Measurements from ENCODE around the gene ZBTB42. TPM values are rescaled to one million over a fixed set of nuclear protein-coding genes. Genes with fewer than 3 reads are reported as not detected.

The ZBTB42 gene
- total RNA-seq, 2 donors from 2014 or later = 6.6 to 7.0 TPM

DNA sequence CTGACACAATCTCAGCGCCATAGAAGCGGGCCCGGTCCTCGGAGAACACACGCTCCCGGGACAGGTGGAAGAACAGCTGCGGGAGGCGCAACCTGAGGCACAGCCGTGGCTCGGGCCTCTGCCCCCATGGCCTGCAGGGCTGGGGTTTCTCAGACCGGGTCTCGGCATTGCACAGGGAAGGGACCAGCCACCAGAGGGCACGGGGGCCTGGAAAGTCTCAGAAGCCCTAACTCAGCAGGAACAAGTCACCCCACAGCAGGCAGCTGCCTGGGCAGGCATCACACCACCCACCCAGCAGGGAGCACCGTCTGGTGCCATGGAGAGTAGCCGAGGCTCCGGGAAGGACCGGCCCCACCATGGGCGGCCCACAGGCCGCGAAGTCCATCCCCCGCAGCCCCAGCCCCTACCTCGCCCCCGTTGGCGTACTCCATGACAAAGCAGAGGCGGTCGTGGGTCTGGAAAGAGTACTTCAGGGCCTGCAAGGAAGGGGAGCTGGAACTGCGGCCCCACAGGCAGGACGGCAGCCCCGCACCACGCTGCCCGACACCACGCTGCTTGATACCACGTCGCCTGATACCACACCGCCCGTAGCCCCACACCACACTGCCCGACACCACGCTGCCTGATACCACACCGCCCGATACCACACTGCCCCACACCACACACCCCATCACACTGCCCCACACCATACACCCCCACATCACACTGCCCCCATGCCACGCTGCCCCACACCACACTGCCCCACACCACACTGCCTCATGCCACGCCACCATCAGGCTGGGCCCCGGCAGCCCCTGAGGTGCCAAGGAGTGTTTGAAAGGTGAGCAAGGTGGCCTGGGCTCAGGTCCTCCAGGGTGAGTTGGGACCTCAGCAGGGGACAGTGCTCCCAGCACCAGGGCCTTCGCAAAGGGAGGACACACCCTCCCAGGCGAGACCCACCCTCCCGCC lies 27.1 kb upstream of the ZBTB42 start:
- intact Hi-C loops (cut with DNase I) = loop anchor here (10.0 kb wide), 1 partner anchor 281 kb away; no protein-coding TSS in a partner anchor
- no peaks in the 10 kb centered on the region for H3K9me3 ChIP-seq
- H3K27me3 ChIP-seq = no peaks in the 10 kb centered on the region
- no peak for DNase-seq
- no peak overlapping the region for H3K4me3 ChIP-seq
- H3K4me1 ChIP-seq = no peaks in the 10 kb centered on the region
- H3K36me3 ChIP-seq = peaks cover 3% of the 10 kb centered on the region
- no peak overlapping the region for H3K27ac ChIP-seq
- no peak overlapping the region for H3K9ac ChIP-seq (ENCODE audit: low read depth in 2 of 2, low read length in 2 of 2)
- TF ChIP-seq, protein P1, sequence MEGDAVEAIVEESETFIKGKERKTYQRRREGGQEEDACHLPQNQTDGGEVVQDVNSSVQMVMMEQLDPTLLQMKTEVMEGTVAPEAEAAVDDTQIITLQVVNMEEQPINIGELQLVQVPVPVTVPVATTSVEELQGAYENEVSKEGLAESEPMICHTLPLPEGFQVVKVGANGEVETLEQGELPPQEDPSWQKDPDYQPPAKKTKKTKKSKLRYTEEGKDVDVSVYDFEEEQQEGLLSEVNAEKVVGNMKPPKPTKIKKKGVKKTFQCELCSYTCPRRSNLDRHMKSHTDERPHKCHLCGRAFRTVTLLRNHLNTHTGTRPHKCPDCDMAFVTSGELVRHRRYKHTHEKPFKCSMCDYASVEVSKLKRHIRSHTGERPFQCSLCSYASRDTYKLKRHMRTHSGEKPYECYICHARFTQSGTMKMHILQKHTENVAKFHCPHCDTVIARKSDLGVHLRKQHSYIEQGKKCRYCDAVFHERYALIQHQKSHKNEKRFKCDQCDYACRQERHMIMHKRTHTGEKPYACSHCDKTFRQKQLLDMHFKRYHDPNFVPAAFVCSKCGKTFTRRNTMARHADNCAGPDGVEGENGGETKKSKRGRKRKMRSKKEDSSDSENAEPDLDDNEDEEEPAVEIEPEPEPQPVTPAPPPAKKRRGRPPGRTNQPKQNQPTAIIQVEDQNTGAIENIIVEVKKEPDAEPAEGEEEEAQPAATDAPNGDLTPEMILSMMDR (IDR thresholded peaks at IDR 0.05) = no peak

- Histone ChIP-seq H3K4me1 (no peaks in the 10 kb centered on the region), H3K27me3 (no peaks in the 10 kb centered on the region), H3K4me3 (no peak overlapping the region), H3K36me3 (peaks cover 3% of the 10 kb centered on the region), H3K9ac (ENCODE audit: low read depth in 2 of 2, low read length in 2 of 2) (no peak overlapping the region), H3K9me3 (no peaks in the 10 kb centered on the region), H3K27ac (no peak overlapping the region)
- TF ChIP-seq, protein P1 (IDR thresholded peaks at IDR 0.05) = no peak
- intact Hi-C loops (cut with DNase I) = loop anchor here (10.0 kb wide), 1 partner anchor 280 kb away; no protein-coding TSS in a partner anchor
- DNase-seq = no peak
These were observed 26.3 kb upstream of the ZBTB42 start for GRCh38 chr14:104774453-104775072.

DNA sequence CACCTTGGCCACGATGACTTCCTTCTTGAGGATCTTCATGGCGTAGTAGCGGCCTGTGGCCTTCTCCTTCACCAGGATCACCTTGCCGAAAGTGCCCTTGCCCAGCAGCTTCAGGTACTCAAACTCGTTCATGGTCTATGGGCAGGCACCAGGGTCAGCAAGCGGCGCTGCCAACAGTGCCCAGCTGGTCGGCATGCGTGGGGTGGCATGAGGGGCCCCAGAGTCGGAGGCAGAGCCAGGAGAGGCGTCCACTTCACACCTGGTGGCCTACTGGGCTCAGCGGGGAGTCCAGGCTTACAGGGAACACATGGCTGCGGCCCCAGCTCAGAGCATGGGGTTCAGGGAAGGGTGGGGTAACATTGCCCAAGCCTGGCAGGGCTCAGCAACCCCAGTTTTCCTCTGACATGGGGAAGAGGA lies 25.8 kb upstream of the ZBTB42 start:
- Histone ChIP-seq H3K9me3 (no peaks in the 10 kb centered on the region), H3K27ac (no peak overlapping the region), H3K4me1 (no peaks in the 10 kb centered on the region), H3K27me3 (no peaks in the 10 kb centered on the region), H3K36me3 (peaks cover 3% of the 10 kb centered on the region), H3K9ac (ENCODE audit: low read depth in 2 of 2, low read length in 2 of 2) (no peak overlapping the region), H3K4me3 (no peak overlapping the region)
- TF ChIP-seq, protein P1 (IDR thresholded peaks at IDR 0.05) = no peak
- DNase-seq = no peak
- intact Hi-C loops (cut with DNase I) = loop anchor here (10.0 kb wide), 1 partner anchor 280 kb away; no protein-coding TSS in a partner anchor

DNA sequence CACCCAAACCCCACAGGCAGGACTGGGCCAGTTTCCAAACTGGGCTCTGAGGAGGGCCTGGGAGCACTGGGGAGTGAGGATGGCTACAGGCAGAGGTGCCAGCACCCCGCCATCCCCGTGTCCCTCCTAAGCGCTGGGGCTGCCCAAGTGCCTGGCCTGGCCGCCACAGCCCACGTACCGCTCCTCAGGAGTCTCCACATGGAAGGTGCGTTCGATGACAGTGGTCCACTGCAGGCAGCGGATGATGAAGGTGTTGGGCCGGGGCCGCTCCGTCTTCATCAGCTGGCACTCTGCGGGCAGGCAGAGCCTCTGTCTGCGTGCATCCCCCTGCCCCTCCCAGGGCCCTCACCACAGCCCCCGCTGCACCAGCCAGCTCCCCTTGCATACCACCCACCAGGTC lies 24.4 kb upstream of the ZBTB42 start:
- no peaks in the 10 kb centered on the region for H3K9me3 ChIP-seq
- TF ChIP-seq, protein P1 (IDR thresholded peaks at IDR 0.05) = no peak
- no peaks in the 10 kb centered on the region for H3K27me3 ChIP-seq
- intact Hi-C loops (cut with DNase I) = loop anchor here (10.0 kb wide), 1 partner anchor 278 kb away; no protein-coding TSS in a partner anchor
- H3K4me1 ChIP-seq = no peaks in the 10 kb centered on the region
- H3K9ac ChIP-seq (ENCODE audit: low read depth in 2 of 2, low read length in 2 of 2) = no peak overlapping the region
- no peak for DNase-seq
- no peak overlapping the region for H3K27ac ChIP-seq
- no peak overlapping the region for H3K4me3 ChIP-seq
- H3K36me3 ChIP-seq = peaks cover 1% of the 10 kb centered on the region

DNA sequence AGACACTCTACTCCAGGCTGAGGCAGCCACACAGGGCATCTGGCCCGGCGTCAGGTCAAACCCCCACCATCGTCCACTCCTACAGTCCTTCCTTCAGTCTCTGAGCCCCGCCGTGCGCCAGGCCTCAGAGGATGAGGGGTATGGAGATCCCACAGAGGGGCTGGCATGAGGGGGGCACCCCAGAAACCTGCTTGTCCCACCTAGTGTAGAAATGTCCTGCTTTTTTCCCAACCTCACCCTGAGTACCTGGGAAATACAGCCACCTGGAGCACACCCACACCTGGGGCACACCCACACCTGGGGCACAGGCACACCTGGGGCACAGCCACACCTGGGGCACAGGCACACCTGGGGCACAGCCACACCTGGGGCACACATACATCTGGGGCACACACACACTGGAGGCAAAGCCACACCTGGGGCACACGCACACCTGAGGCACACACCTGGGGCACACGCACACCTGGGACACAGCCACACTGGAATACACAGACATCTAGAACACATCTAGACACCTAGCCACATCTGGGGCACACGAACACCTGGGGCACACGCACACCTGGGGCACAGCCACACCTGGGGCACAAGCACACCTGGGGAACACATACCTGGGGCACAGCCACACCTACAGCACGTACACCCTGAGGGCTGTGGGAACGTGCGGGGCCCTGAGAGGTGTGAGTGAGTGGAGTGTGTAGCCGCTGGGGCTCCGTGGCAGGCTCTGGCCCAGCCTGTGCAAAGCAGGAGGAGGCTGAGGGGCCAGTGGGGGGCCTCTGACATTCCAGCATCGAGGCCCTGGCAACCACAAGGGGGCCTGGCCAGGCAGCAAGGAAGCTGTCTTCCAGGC lies 23.7 kb upstream of the ZBTB42 start:
- Histone ChIP-seq H3K9me3 (no peaks in the 10 kb centered on the region), H3K9ac (ENCODE audit: low read depth in 2 of 2, low read length in 2 of 2) (no peak overlapping the region), H3K36me3 (no peaks in the 10 kb centered on the region), H3K4me3 (no peak overlapping the region), H3K4me1 (no peaks in the 10 kb centered on the region), H3K27me3 (no peaks in the 10 kb centered on the region), H3K27ac (no peak overlapping the region)
- TF ChIP-seq, protein P1 (IDR thresholded peaks at IDR 0.05) = no peak
- DNase-seq = no peak
- intact Hi-C loops (cut with DNase I) = loop anchor here (10.0 kb wide), 1 partner anchor 278 kb away; no protein-coding TSS in a partner anchor
